GM12878 (cell line): ENCODE results near the gene TTLL13. TPM values are rescaled to one million over a fixed set of nuclear protein-coding genes. Genes with fewer than 3 reads are reported as not detected.

Experiments
- ATAC-seq: fragments of 200-7000 bp; cut with Tn5 transposase; 3 replicates; pipeline ENCODE4 v1.9.1; 2020; ENCODE audit warnings: mild to moderate bottlenecking, moderate library complexity
- BruUV-seq: library from RNA; stranded (reverse); fragments of 400-500 nt; replicated peaks from 2 replicates; lab custom pipeline; 2021; lab: Mats Ljungman, UMichigan
- CTCF ChIA-PET: fragments of 300-600 bp; sonication (Branson Sonifier 250); formaldehyde crosslinking; extraction: SDS; loops from one replicate; lab custom pipeline; 2021; ENCODE audit warnings: inconsistent platforms; lab: Yijun Ruan, JAX
- POLR2A ChIA-PET: fragments of 350-600 bp; formaldehyde crosslinking; extraction: SDS; loops from one replicate; lab custom pipeline; 2021; ENCODE audit warnings: inconsistent platforms; lab: Charles Lee
- RAD21 ChIA-PET: fragments of 300-600 bp; sonication (Branson Sonifier 250); formaldehyde crosslinking; loops from one replicate; lab custom pipeline; 2023; ENCODE audit warnings: antibody characterized with exemption; ENCODE audit not compliant: unreplicated experiment; lab: Charles Lee
- SMC1A ChIA-PET: fragments of 300-600 bp; sonication (Branson Sonifier 250); formaldehyde crosslinking; loops from one replicate; lab custom pipeline; 2023; ENCODE audit not compliant: unreplicated experiment, uncharacterized antibody; lab: Charles Lee
- DNase-seq: peaks from one replicate; pipeline ENCODE4 v3.0.0-alpha.2; 2011; ENCODE audit warnings: low read depth, low spot score
- FAIRE-seq: peaks from 3 replicates; lab custom pipeline; 2011; peaks lifted over from hg19 to GRCh38; lab: Jason Lieb, UNC
- H2AFZ ChIP-seq: 2 replicates; pipeline ENCODE4 v1.6.0; 2011; ENCODE audit warnings: low read depth, low read length, control low read depth; ENCODE audit not compliant: control insufficient read depth
- H3K27ac ChIP-seq: 2 replicates; pipeline ENCODE4 v1.5.1; 2011; ENCODE audit warnings: control low read depth; ENCODE audit not compliant: control insufficient read depth, insufficient read depth
- H3K27me3 ChIP-seq, 2 experiments: replicated peaks in 1 of 2; 2 replicates each; pipeline versions ENCODE4 v1.6.0 to v1.6.1; 2011; ENCODE audit warnings: low read length in 1 of 2; ENCODE audit not compliant: control insufficient read depth in 2 of 2, insufficient read depth in 2 of 2
- H3K36me3 ChIP-seq, 2 experiments: 2 replicates each; pipeline ENCODE4 v1.5.1; 2011; ENCODE audit warnings: low read length in 1 of 2; ENCODE audit not compliant: control insufficient read depth in 2 of 2, insufficient read depth in 2 of 2
- H3K4me1 ChIP-seq: 2 replicates; pipeline ENCODE4 v1.6.1; 2011; ENCODE audit warnings: mild to moderate bottlenecking, low read length, moderate library complexity, mixed read lengths; ENCODE audit not compliant: control insufficient read depth, insufficient read depth
- H3K4me2 ChIP-seq: 2 replicates; pipeline ENCODE4 v1.6.0; 2011; ENCODE audit warnings: control low read depth; ENCODE audit not compliant: control insufficient read depth, insufficient read depth
- H3K4me3 ChIP-seq: fragments of 200-600 bp; sonication (generic); 2 replicates; pipeline ENCODE4 v1.5.1; 2016
- H3K79me2 ChIP-seq: 2 replicates; pipeline ENCODE4 v1.6.0; 2011; ENCODE audit warnings: low read length; ENCODE audit not compliant: control insufficient read depth, insufficient read depth
- H3K9ac ChIP-seq: 2 replicates; pipeline ENCODE4 v1.8.0; 2011; ENCODE audit warnings: low read length, control low read depth, mixed read lengths; ENCODE audit not compliant: control insufficient read depth, insufficient read depth
- H3K9me3 ChIP-seq: replicated peaks from 3 replicates; pipeline ENCODE4 v1.5.1; 2011; ENCODE audit warnings: mild to moderate bottlenecking, low read length; ENCODE audit not compliant: control insufficient read depth, insufficient read depth
- H4K20me1 ChIP-seq: 2 replicates; pipeline ENCODE4 v1.6.0; 2011; ENCODE audit not compliant: control insufficient read depth, insufficient read depth
- ATF3 ChIP-seq: IDR thresholded peaks from 2 replicates; pipeline ENCODE4 v1.6.1; 2011; ENCODE audit warnings: low read depth, mild to moderate bottlenecking, low read length, moderate library complexity, borderline replicate concordance; ENCODE audit errors: extremely low read depth
- IRF4 ChIP-seq: IDR thresholded peaks from 2 replicates; pipeline ENCODE4 v1.6.1; 2011; ENCODE audit warnings: low read depth, low read length
- MTA2 ChIP-seq: fragments of 450-650 bp; IDR thresholded peaks from 2 replicates; pipeline ENCODE4 v1.6.1; 2016; ENCODE audit warnings: low read depth, mild to moderate bottlenecking, moderate library complexity
- MXI1 ChIP-seq: fragments of 150-350 bp; IDR thresholded peaks from 2 replicates; pipeline ENCODE4 v1.6.1; 2011; ENCODE audit warnings: low read depth, mild to moderate bottlenecking, inconsistent platforms, low read length, improper control_type of control experiment
- NR2F1 ChIP-seq: fragments of 450-650 bp; conservative IDR thresholded peaks from 2 replicates; pipeline ENCODE4 v1.6.1; 2017; ENCODE audit warnings: mild to moderate bottlenecking
- POU2F2 ChIP-seq: IDR thresholded peaks from 3 replicates; pipeline ENCODE4 v1.6.1; 2011; ENCODE audit warnings: low read depth, mild to moderate bottlenecking, low read length, borderline replicate concordance
- RAD21 ChIP-seq: IDR thresholded peaks from 2 replicates; pipeline ENCODE4 v1.6.1; 2011; ENCODE audit warnings: mild to moderate bottlenecking, low read depth, low read length, moderate library complexity; ENCODE audit not compliant: insufficient read depth
- RUNX3 ChIP-seq: IDR thresholded peaks from 2 replicates; pipeline ENCODE4 v1.6.1; 2012; ENCODE audit warnings: low read length, inconsistent platforms
- SMAD1 ChIP-seq: fragments of 450-650 bp; IDR thresholded peaks from 2 replicates; pipeline ENCODE4 v1.6.1; 2018; ENCODE audit warnings: mild to moderate bottlenecking, low read depth; ENCODE audit not compliant: partially characterized antibody
- STAT1 ChIP-seq: fragments of 450-650 bp; conservative IDR thresholded peaks from 2 replicates; pipeline ENCODE4 v1.6.1; 2014; ENCODE audit warnings: antibody characterized with exemption, mild to moderate bottlenecking
- ZZZ3 ChIP-seq: IDR thresholded peaks from 2 replicates; pipeline ENCODE4 v1.6.1; 2011; ENCODE audit warnings: low read depth; ENCODE audit not compliant: control insufficient read depth, insufficient read length
- WGBS: methylation state at CpG from one replicate; pipeline ENCODE4 v1.1.6; 2016; ENCODE audit warnings: low lambda C conversion rate; ENCODE audit not compliant: insufficient replicate concordance, insufficient coverage; ENCODE audit errors: missing lambda C conversion rate; 5-methylcytosine and 5-hydroxymethylcytosine counted together
- in situ Hi-C: fragments of 300-500 bp; cut with MboI; formaldehyde crosslinking; loops from 9 replicates; pipeline ENCODE4 v1.14.3; 2018; ENCODE audit warnings: mixed read lengths
- intact Hi-C: fragments of 100-400 bp; cut with micrococcal nuclease; formaldehyde crosslinking; loops from one replicate; pipeline ENCODE4 v1.14.2; 2022; ENCODE audit not compliant: unreplicated experiment
- polyA plus RNA-seq, 11 experiments: library from polyadenylated mRNA; depleted of rRNA in 4 of 11; unstranded in 6 of 11; stranded (reverse) in 5 of 11; fragments of >200 nt; fragmentation: Nextera tagmentation in 4 of 11; fragmentation: Illumina TruSeq in 1 of 11; extraction: Ambion mirVana in 4 of 11; extraction: Trizol in 1 of 11; gene quantifications; 1 replicate in 1 of 11; 2 replicates in 10 of 11; pipeline versions ENCODE4 v1.2.1 to v1.2.3, GENCODE V29; 2011 to 2016; ENCODE audit warnings: inconsistent platforms in 2 of 11, missing spikeins in 2 of 11, low read depth in 1 of 11
- total RNA-seq, 4 experiments: library from RNA; depleted of rRNA in 3 of 4; stranded (reverse); fragments of >200 nt in 3 of 4; fragmentation: Illumina TruSeq in 1 of 4; extraction: Trizol in 1 of 4; gene quantifications; 2 replicates each; pipeline versions ENCODE4 v1.2.1 to v1.2.3, GENCODE V29; 2013 to 2021
- TF ChIP-seq, protein P1 (sequence below), 3 experiments: IDR thresholded peaks in 2 of 3; conservative IDR thresholded peaks in 1 of 3; 2 replicates each; pipeline ENCODE4 v1.5.1; 2011; ENCODE audit warnings: low read depth in 3 of 3, low read length in 3 of 3, mild to moderate bottlenecking in 3 of 3, control low read depth in 2 of 3, moderate library complexity in 2 of 3, inconsistent platforms in 1 of 3, mixed read lengths in 1 of 3; ENCODE audit not compliant: control insufficient read depth in 2 of 3, insufficient read depth in 1 of 3; ENCODE audit errors: extremely low read depth in 1 of 3
- TF ChIP-seq, protein P2 (sequence below): fragments of 450-650 bp; IDR thresholded peaks from 2 replicates; pipeline ENCODE4 v1.6.1; 2014; ENCODE audit warnings: mild to moderate bottlenecking
- TF ChIP-seq, protein P3 (sequence below): fragments of 450-650 bp; IDR thresholded peaks from 2 replicates; pipeline ENCODE4 v1.6.1; 2017; ENCODE audit warnings: mild to moderate bottlenecking, moderate library complexity

TTLL13 gene
- total and polyA plus RNA-seq, 10 of the 15 experiments (the other 5 are each of a cell fraction or from before 2014, with no cell fraction given), result 0.03 to 0.32 (median 0.13) TPM; not detected in 1

DNA sequence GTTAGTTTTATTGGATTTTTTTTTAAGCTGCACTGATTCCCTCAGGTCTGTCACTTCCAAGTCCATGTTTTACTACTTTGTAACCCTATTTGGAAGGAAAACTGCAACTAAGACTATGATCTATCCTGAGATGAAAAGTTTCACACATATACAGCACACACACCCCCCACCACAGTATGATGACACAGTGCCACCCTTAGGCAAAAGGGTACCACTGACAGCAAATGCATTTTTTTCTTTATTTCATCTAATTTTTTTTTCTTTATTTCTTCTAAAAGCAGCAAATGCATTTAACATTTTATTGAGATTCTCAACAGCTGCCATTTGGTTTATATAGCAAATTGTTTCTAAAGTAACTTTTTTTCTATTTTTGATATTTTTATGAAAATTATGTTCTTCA lies 37.3 kb downstream of the TTLL13 start (continued):
- TF ChIP-seq, protein P1, sequence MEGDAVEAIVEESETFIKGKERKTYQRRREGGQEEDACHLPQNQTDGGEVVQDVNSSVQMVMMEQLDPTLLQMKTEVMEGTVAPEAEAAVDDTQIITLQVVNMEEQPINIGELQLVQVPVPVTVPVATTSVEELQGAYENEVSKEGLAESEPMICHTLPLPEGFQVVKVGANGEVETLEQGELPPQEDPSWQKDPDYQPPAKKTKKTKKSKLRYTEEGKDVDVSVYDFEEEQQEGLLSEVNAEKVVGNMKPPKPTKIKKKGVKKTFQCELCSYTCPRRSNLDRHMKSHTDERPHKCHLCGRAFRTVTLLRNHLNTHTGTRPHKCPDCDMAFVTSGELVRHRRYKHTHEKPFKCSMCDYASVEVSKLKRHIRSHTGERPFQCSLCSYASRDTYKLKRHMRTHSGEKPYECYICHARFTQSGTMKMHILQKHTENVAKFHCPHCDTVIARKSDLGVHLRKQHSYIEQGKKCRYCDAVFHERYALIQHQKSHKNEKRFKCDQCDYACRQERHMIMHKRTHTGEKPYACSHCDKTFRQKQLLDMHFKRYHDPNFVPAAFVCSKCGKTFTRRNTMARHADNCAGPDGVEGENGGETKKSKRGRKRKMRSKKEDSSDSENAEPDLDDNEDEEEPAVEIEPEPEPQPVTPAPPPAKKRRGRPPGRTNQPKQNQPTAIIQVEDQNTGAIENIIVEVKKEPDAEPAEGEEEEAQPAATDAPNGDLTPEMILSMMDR (IDR thresholded peaks at IDR 0.05 in 2 of 3, conservative IDR thresholded peaks at IDR 0.05 in 1 of 3; ENCODE audit: control insufficient read depth in 2 of 3, extremely low read depth in 1 of 3, insufficient read depth in 1 of 3, low read depth in 3 of 3, low read length in 3 of 3), result peak; percentile 54 to 80 (median 61); a peak in 5 of 6 replicates
- TF ChIP-seq RAD21 (peak; percentile 90), MTA2 (no peak), SMAD1 (no peak), STAT1 (no peak)

- no peak overlapping the region for H2AFZ ChIP-seq
- SMC1A ChIA-PET, result interaction anchor here (0.6 to 2.9 kb wide), 12 partner anchors 14 to 188 kb away, joined by 3 to 18 read pairs (median 3); no protein-coding TSS in a partner anchor
- intact Hi-C loops, result loop anchor here (5.0 kb wide), 2 partner anchors 55 to 145 kb away; partner anchors contain the start of genes CIB1 and GDPGP1
Measured at GRCh38 chr15:90287101-90287500, 37.7 kb downstream of the TTLL13 start.

More at GRCh38 chr15:90287101-90287500, 37.7 kb downstream of the TTLL13 start:
- no peaks in the 10 kb centered on the region for H3K9me3 ChIP-seq
- H3K27me3 ChIP-seq, result no peaks in the 10 kb centered on the region
- H4K20me1 ChIP-seq, result no peaks in the 10 kb centered on the region
- ChIA-PET CTCF (interaction anchor here (0.5 to 5.3 kb wide), 31 partner anchors 9 to 646 kb away, joined by 3 to 27 read pairs (median 4); partner anchors contain the start of genes CIB1, GDPGP1 and NGRN), RAD21 (interaction anchor here (0.8 to 2.4 kb wide), 8 partner anchors 19 to 412 kb away, joined by 3 to 11 read pairs (median 4); no protein-coding TSS in a partner anchor), POLR2A (interaction anchor here (0.7 to 1.1 kb wide), 4 partner anchors 17 to 399 kb away, joined by 3 to 4 read pairs (median 3); partner anchors contain the start of gene CIB1)
- ATAC-seq (no peak), FAIRE-seq (no peak), DNase-seq (no peak)
- BruUV-seq, result no TSS peak
- 18% methylated on average over 5 of the region's 5 CpGs for WGBS
- no peaks in the 10 kb centered on the region for H3K36me3 ChIP-seq
- in situ Hi-C loops, result loop anchor here (5.0 kb wide), 1 partner anchor 125 kb away; no protein-coding TSS in a partner anchor
- H3K9ac ChIP-seq, result no peak overlapping the region
- H3K4me2 ChIP-seq, result no peak overlapping the region
- H3K27ac ChIP-seq, result no peak overlapping the region
- H3K4me3 ChIP-seq, result no peak overlapping the region
- H3K4me1 ChIP-seq, result no peaks in the 10 kb centered on the region
- H3K79me2 ChIP-seq, result no peaks in the 10 kb centered on the region
- TF ChIP-seq ATF3 (no peak), IRF4 (no peak), ZZZ3 (no peak), STAT1 (no peak), POU2F2 (no peak), RUNX3 (no peak), NR2F1 (no peak), MXI1 (no peak)
- TF ChIP-seq, protein P2, sequence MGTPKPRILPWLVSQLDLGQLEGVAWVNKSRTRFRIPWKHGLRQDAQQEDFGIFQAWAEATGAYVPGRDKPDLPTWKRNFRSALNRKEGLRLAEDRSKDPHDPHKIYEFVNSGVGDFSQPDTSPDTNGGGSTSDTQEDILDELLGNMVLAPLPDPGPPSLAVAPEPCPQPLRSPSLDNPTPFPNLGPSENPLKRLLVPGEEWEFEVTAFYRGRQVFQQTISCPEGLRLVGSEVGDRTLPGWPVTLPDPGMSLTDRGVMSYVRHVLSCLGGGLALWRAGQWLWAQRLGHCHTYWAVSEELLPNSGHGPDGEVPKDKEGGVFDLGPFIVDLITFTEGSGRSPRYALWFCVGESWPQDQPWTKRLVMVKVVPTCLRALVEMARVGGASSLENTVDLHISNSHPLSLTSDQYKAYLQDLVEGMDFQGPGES, result no peak
- TF ChIP-seq, protein P3, sequence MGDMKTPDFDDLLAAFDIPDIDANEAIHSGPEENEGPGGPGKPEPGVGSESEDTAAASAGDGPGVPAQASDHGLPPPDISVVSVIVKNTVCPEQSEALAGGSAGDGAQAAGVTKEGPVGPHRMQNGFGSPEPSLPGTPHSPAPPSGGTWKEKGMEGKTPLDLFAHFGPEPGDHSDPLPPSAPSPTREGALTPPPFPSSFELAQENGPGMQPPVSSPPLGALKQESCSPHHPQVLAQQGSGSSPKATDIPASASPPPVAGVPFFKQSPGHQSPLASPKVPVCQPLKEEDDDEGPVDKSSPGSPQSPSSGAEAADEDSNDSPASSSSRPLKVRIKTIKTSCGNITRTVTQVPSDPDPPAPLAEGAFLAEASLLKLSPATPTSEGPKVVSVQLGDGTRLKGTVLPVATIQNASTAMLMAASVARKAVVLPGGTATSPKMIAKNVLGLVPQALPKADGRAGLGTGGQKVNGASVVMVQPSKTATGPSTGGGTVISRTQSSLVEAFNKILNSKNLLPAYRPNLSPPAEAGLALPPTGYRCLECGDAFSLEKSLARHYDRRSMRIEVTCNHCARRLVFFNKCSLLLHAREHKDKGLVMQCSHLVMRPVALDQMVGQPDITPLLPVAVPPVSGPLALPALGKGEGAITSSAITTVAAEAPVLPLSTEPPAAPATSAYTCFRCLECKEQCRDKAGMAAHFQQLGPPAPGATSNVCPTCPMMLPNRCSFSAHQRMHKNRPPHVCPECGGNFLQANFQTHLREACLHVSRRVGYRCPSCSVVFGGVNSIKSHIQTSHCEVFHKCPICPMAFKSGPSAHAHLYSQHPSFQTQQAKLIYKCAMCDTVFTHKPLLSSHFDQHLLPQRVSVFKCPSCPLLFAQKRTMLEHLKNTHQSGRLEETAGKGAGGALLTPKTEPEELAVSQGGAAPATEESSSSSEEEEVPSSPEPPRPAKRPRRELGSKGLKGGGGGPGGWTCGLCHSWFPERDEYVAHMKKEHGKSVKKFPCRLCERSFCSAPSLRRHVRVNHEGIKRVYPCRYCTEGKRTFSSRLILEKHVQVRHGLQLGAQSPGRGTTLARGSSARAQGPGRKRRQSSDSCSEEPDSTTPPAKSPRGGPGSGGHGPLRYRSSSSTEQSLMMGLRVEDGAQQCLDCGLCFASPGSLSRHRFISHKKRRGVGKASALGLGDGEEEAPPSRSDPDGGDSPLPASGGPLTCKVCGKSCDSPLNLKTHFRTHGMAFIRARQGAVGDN, result no peak
- TF ChIP-seq, all 136 proteins: peak for 0
